ENCODE data around the gene LPA. TPM values are rescaled to one million over a fixed set of nuclear protein-coding genes. Genes with fewer than 3 reads are reported as not detected.
"Not testable (repeated sequence)": the region's sequence is repeated elsewhere in the genome, so short reads cannot be mapped to it uniquely, and the experiment has no call there.

Gene LPA
- total RNA-seq, 1 donor from 2014 or later: not detected

DNA sequence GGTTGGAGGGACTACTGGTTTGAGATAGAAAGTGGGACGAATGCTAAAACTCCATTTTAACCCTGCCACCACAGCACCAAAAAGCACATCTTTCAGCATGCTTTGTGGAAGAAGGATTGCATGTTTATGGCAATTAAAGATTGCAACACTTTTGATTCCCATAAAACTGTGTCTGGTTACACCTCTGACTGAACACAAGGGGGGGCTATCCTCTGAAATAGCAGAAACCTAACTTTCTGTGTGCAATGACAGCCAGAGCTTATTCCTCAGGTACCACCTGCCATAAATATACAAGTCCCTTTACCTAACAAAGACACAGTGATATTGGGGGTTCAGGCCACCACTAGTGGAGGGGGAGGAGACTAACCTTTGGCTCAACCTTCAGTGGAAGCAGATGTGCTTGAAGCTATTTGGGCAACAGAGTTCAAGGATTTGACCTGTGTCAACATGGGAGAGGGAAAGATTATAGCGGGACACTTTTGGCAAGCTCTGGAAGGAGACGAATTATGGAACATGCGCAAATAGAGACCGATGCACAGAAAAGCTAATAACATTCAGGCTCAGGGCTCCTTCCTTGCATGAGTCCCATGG, 28.4 kb upstream of the LPA start:
- Mint-ChIP-seq H3K4me1 (ENCODE audit: unreplicated experiment) (no peaks in the 10 kb centered on the region), H3K4me3 (ENCODE audit: unreplicated experiment) (no peak overlapping the region)
- TF ChIP-seq, protein P1, sequence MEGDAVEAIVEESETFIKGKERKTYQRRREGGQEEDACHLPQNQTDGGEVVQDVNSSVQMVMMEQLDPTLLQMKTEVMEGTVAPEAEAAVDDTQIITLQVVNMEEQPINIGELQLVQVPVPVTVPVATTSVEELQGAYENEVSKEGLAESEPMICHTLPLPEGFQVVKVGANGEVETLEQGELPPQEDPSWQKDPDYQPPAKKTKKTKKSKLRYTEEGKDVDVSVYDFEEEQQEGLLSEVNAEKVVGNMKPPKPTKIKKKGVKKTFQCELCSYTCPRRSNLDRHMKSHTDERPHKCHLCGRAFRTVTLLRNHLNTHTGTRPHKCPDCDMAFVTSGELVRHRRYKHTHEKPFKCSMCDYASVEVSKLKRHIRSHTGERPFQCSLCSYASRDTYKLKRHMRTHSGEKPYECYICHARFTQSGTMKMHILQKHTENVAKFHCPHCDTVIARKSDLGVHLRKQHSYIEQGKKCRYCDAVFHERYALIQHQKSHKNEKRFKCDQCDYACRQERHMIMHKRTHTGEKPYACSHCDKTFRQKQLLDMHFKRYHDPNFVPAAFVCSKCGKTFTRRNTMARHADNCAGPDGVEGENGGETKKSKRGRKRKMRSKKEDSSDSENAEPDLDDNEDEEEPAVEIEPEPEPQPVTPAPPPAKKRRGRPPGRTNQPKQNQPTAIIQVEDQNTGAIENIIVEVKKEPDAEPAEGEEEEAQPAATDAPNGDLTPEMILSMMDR (IDR thresholded peaks at IDR 0.05): no peak

DNA sequence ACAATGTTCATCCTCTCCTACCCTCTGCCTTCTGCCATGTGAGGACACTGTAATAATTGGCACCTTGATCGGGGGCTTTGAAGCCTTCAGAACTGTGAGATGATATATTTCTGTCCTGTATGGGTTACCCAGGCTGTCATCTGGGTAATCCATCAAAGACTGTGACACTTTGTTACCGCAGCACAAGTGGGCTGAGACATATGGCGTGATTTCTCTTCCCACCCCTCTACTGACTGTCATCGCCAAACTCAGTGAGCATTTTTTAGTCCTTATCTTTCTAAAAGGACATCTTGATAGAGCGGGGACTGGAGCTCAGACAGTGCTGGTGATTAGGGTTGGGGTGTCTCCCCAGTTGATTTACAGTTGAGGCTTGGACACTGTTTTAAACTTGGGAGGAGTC, 27.5 kb upstream of the LPA start:
- H3K4me3 Mint-ChIP-seq (ENCODE audit: unreplicated experiment): no peak overlapping the region
- no peaks in the 10 kb centered on the region for H3K36me3 Mint-ChIP-seq (ENCODE audit: unreplicated experiment)
- no peak overlapping the region for H3K27ac Mint-ChIP-seq (ENCODE audit: unreplicated experiment)
- H3K9me3 Mint-ChIP-seq (ENCODE audit: unreplicated experiment): peaks cover 27% of the 10 kb centered on the region
- no peak for DNase-seq (ENCODE audit: extremely low spot score, unreplicated experiment)
- TF ChIP-seq, protein P1 (IDR thresholded peaks at IDR 0.05): no peak
- H3K27me3 Mint-ChIP-seq (ENCODE audit: unreplicated experiment): no peaks in the 10 kb centered on the region
- no peaks in the 10 kb centered on the region for H3K4me1 Mint-ChIP-seq (ENCODE audit: unreplicated experiment)

More for the DNA sequence above, 28.4 kb upstream of the LPA start:
- DNase-seq (ENCODE audit: extremely low spot score, unreplicated experiment): no peak
- H3K36me3 Mint-ChIP-seq (ENCODE audit: unreplicated experiment): no peaks in the 10 kb centered on the region
- H3K27ac Mint-ChIP-seq (ENCODE audit: unreplicated experiment): no peak overlapping the region
- H3K9me3 Mint-ChIP-seq (ENCODE audit: unreplicated experiment): peaks cover 19% of the 10 kb centered on the region
- H3K27me3 Mint-ChIP-seq (ENCODE audit: unreplicated experiment): no peaks in the 10 kb centered on the region

DNA sequence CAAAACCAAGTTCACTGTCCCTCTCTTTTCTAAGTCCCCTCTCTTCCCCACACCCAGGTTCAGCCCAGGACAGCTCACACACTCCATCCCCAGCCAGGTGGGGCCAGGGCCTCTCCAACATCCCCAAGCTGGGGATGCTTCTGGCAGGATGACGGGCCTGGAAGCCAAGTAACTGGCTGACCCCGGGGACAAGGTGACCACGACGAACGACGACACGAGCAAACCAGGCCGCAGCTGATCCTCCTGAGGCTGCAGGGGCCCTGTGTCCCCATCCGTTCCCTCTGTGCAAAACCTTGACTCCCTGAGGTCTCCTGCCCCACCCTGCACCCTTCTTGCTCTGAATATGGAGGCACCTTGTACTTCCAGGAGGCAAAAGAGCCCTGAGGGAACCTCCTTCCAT, 26.4 kb upstream of the LPA start:
- H3K4me1 Mint-ChIP-seq (ENCODE audit: unreplicated experiment): no peaks in the 10 kb centered on the region

DNA sequence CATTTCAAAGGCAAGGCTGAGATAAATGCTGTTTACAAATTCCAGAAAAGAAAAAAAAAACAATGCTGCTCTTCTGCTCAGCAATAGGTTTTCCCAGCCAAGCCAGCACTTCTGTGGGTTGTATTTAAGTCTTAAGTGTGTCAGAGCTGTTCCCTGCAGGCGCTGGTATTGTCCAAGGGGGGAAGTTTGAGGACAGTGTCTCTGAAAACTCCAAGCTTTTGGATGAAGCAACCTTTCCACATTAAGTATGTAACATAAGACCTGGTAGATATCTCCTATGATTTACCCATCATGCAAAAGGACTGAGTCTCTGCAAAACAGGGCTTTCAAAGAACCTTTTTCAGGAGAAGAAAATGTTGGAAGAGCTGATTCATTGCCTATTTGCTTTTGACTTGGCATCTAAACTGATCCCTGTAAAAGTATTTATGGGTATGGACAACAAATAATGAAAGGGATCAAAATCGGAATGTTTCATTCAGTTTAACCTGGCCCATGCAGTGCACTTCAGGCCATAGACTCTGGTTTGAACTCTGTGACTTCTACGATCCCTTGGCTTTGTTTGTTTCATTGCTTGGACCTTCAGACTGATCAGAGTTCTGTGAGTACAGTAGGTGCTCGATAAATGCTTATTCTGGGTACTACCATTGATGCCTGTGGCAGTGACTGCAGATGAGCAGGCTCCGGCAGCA, 21.8 kb upstream of the LPA start:
- DNase-seq (ENCODE audit: extremely low spot score, unreplicated experiment): no peak
- Mint-ChIP-seq H3K36me3 (ENCODE audit: unreplicated experiment) (no peaks in the 10 kb centered on the region), H3K27ac (ENCODE audit: unreplicated experiment) (no peak overlapping the region), H3K4me3 (ENCODE audit: unreplicated experiment) (no peak overlapping the region), H3K27me3 (ENCODE audit: unreplicated experiment) (no peaks in the 10 kb centered on the region), H3K4me1 (ENCODE audit: unreplicated experiment) (no peaks in the 10 kb centered on the region), H3K9me3 (ENCODE audit: unreplicated experiment) (peaks cover 16% of the 10 kb centered on the region)
- TF ChIP-seq, protein P1 (IDR thresholded peaks at IDR 0.05): no peak

More for the DNA sequence above, 26.4 kb upstream of the LPA start:
- TF ChIP-seq, protein P1 (IDR thresholded peaks at IDR 0.05): no peak
- H3K27me3 Mint-ChIP-seq (ENCODE audit: unreplicated experiment): no peaks in the 10 kb centered on the region
- H3K36me3 Mint-ChIP-seq (ENCODE audit: unreplicated experiment): no peaks in the 10 kb centered on the region
- H3K9me3 Mint-ChIP-seq (ENCODE audit: unreplicated experiment): peaks cover 31% of the 10 kb centered on the region
- H3K27ac Mint-ChIP-seq (ENCODE audit: unreplicated experiment): no peak overlapping the region
- no peak overlapping the region for H3K4me3 Mint-ChIP-seq (ENCODE audit: unreplicated experiment)
- DNase-seq (ENCODE audit: extremely low spot score, unreplicated experiment): no peak

DNA sequence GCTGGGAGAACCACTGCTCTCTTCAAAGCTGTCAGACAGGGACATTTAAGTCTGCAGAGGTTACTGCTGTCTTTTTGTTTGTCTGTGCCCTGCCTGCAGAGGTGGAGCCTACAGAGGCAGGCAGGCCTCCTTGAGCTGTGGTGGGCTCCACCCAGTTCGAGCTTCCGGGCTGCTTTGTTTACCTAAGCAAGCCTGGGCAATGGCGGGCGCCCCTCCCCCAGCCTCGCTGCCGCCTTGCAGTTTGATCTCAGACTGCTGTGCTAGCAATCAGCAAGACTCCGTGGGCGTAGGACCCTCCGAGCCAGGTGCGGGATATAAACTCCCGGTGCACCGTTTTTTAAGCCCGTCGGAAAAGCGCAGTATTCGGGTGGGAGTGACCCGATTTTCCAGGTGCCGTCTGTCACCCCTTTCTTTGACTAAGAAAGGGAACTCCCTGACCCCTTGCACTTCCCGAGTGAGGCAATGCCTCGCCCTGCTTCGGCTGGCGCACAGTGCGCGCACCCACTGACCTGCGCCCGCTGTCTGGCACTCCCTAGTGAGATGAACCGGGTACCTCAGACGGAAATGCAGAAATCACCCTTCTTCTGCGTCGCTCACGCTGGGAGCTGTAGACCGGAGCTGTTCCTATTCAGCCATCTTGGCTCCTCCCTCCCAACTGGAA, 21.2 kb upstream of the LPA start:
- H3K27me3 Mint-ChIP-seq (ENCODE audit: unreplicated experiment); DNase-seq (ENCODE audit: extremely low spot score, unreplicated experiment); H3K27ac Mint-ChIP-seq (ENCODE audit: unreplicated experiment); H3K4me1 Mint-ChIP-seq (ENCODE audit: unreplicated experiment); H3K4me3 Mint-ChIP-seq (ENCODE audit: unreplicated experiment); H3K36me3 Mint-ChIP-seq (ENCODE audit: unreplicated experiment): not testable (repeated sequence)
- peaks cover 13% of the 10 kb centered on the region for H3K9me3 Mint-ChIP-seq (ENCODE audit: unreplicated experiment)

Measured in osteocyte (in vitro differentiated cells).